ENCODE measurements around the gene C1orf167. TPM values are rescaled to one million over a fixed set of nuclear protein-coding genes. Genes with fewer than 3 reads are reported as not detected.

C1orf167 gene
- total and polyA plus RNA-seq, 2 of the 13 experiments (the other 11 are each of a cell fraction or from before 2014, with no cell fraction given), result not detected

DNA sequence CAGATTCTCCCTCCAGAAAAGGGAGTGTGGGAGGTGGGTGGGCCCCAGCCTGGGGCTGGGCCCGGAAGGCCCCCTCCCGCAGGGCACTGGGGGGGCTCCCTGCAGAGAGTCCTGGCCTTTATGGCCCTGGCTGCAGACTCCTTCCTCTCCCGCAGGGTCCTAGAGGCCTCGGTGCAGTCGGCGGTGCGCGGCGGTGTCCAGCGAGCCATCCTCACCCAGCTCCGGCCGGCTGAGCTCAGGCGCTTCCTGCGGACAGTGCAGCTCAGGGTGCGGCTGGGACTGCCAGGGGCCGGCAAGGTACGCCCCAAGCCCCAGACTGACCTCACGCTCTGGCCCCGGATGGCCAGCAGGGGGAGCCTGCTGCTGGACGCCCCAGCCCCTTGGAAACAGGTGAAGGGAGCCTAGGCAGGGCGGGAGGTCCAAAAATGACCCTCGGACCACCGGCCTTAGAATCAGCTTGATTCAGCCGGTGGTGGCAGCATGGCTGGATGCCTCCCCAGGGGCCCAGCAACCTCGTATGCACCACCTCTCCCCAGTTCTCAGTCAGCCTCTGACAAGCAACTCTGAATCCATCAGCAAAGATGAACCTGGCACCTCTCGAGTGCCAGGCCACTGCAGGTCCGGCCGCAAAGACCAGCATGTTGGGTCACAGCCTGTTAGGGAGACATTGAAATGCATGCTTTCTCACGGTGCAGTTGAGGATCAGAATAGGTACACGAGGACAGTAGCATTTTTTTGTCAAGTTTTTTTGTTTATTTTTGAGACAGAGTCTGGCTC lies 23.2 kb downstream of the C1orf167 start (continued):
- TF ChIP-seq ZNF569 (CRISPR knock-in tag; IDR thresholded peaks at IDR 0.05; ENCODE audit: borderline replicate concordance) (no peak), MAZ (IDR thresholded peaks at IDR 0.05; ENCODE audit: borderline replicate concordance, low read depth, low read length) (peak; percentile 27; the same call in 1 of the 2 replicates), MAZ (CRISPR knock-in tag; IDR thresholded peaks at IDR 0.05; ENCODE audit: low read depth) (0 out of 2 replicates have a peak, but pooled peaks have one; percentile 59), ZFY (CRISPR knock-in tag; IDR thresholded peaks at IDR 0.05) (peak; percentile 30; the same call in 1 of the 2 replicates), CEBPZ (IDR thresholded peaks at IDR 0.05; ENCODE audit: low read length) (no peak), SMC3 (IDR thresholded peaks at IDR 0.05; ENCODE audit: low read length) (peak; percentile 17; the same call in 1 of the 2 replicates), TOE1 (CRISPR knock-in tag; IDR thresholded peaks at IDR 0.05) (no peak), MYC (CRISPR knock-in tag; IDR thresholded peaks at IDR 0.05; ENCODE audit: borderline replicate concordance) (peak; percentile 51; the same call in 1 of the 2 replicates), TFDP1 (CRISPR knock-in tag; IDR thresholded peaks at IDR 0.05; ENCODE audit: borderline replicate concordance) (peak; percentile 11; the same call in 1 of the 2 replicates), ELF3 (CRISPR knock-in tag; IDR thresholded peaks at IDR 0.05) (peak; percentile 10; the same call in 1 of the 2 replicates), KAT2B (IDR thresholded peaks at IDR 0.05; ENCODE audit: borderline replicate concordance, low read depth, low read length) (no peak), MAFK (conservative IDR thresholded peaks at IDR 0.05 in 1 of 2, IDR thresholded peaks at IDR 0.05 in 1 of 2; ENCODE audit: low read length in 2 of 2) (no peak), SIN3A (IDR thresholded peaks at IDR 0.05; ENCODE audit: borderline replicate concordance, low read depth, low read length) (no peak), ZGPAT (CRISPR knock-in tag; IDR thresholded peaks at IDR 0.05) (peak; percentile 66; the same call in 1 of the 2 replicates), MAX (IDR thresholded peaks at IDR 0.05) (peak; percentile 44; the same call in 1 of the 2 replicates), ZNF251 (CRISPR knock-in tag; IDR thresholded peaks at IDR 0.05) (no peak), SMAD1 (CRISPR knock-in tag; IDR thresholded peaks at IDR 0.05; ENCODE audit: borderline replicate concordance, low read depth) (no peak), ETV5 (CRISPR knock-in tag; IDR thresholded peaks at IDR 0.05; ENCODE audit: borderline replicate concordance) (peak; percentile 16; the same call in 1 of the 2 replicates)
- TF ChIP-seq, protein P1, sequence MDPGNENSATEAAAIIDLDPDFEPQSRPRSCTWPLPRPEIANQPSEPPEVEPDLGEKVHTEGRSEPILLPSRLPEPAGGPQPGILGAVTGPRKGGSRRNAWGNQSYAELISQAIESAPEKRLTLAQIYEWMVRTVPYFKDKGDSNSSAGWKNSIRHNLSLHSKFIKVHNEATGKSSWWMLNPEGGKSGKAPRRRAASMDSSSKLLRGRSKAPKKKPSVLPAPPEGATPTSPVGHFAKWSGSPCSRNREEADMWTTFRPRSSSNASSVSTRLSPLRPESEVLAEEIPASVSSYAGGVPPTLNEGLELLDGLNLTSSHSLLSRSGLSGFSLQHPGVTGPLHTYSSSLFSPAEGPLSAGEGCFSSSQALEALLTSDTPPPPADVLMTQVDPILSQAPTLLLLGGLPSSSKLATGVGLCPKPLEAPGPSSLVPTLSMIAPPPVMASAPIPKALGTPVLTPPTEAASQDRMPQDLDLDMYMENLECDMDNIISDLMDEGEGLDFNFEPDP (CRISPR knock-in tag; conservative IDR thresholded peaks at IDR 0.05), result no peak
- TF ChIP-seq, protein P2, sequence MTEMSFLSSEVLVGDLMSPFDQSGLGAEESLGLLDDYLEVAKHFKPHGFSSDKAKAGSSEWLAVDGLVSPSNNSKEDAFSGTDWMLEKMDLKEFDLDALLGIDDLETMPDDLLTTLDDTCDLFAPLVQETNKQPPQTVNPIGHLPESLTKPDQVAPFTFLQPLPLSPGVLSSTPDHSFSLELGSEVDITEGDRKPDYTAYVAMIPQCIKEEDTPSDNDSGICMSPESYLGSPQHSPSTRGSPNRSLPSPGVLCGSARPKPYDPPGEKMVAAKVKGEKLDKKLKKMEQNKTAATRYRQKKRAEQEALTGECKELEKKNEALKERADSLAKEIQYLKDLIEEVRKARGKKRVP (CRISPR knock-in tag; IDR thresholded peaks at IDR 0.05), result no peak

Data from HepG2 (cell line).